Upper lobe of left lung (tissue), 4 donors: Measurements from ENCODE around the gene CLPTM1L.

ENCODE experiments used
- CTCF ChIP-seq, 6 experiments: fragments of 450-650 bp in 4 of 6; fragments of 200-600 bp in 2 of 6; sonication (generic) in 2 of 6; IDR thresholded peaks; one replicate each; pipeline ENCODE4 v1.5.1; 2016 to 2019; ENCODE audit warnings: antibody characterized with exemption in 6 of 6
- EP300 ChIP-seq, 4 donors: sonication (generic); formaldehyde crosslinking; IDR thresholded peaks; one replicate each; pipeline ENCODE4 v1.5.1; 2017; ENCODE audit warnings: antibody characterized with exemption in 4 of 4, control low read depth in 2 of 4
- POLR2A ChIP-seq, 4 donors: fragments of 450-650 bp; IDR thresholded peaks; one replicate each; pipeline ENCODE4 v1.5.1; 2016 to 2017; ENCODE audit warnings: antibody characterized with exemption in 4 of 4, mild to moderate bottlenecking in 2 of 4

DNA sequence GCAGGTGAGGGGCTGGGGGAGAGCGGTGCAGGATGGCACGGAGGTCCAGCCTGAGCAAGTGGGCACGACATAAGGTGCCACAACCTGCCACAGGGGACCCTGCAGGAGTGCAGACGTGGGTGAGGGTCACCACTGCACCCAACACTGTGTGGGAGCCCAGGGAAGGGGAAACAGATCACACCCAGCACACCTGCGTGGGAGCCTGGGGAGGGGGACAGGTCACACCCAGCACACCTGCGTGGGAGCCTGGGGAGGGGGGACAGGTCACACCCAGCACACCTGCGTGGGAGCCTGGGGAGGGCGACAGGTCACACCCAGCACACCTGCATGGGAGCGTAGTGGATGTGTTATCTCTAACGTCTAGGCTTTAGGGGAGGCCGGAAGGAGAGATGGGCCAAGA, 47.4 kb upstream of the CLPTM1L start:
- TF ChIP-seq CTCF (IDR thresholded peaks at IDR 0.05): no peak
- no peak for TF ChIP-seq POLR2A (IDR thresholded peaks at IDR 0.05)
- TF ChIP-seq EP300 (IDR thresholded peaks at IDR 0.05): no peak
